ENCODE results near the gene KCNIP4. TPM values are rescaled to one million over a fixed set of nuclear protein-coding genes. Genes with fewer than 3 reads are reported as not detected.

The KCNIP4 gene
- total and polyA plus RNA-seq, 12 donors: 0.44 to 4.1 (median 1.6) TPM

GRCh38 chr4:21410372-21410771 lies 538.2 kb downstream of the KCNIP4 start:
- H3K27ac ChIP-seq: no peak overlapping the region
- no peak for DNase-seq
- TF ChIP-seq POLR2A (IDR thresholded peaks at IDR 0.05) (no peak), CTCF (IDR thresholded peaks at IDR 0.05) (no peak)
- H3K4me1 ChIP-seq (replicated peaks in 1 of 2): no peaks in the 10 kb centered on the region
- intact Hi-C loops (cut with DNase I): no loop called here
- no peaks in the 10 kb centered on the region for H3K36me3 ChIP-seq (replicated peaks in 1 of 2)
- H3K4me3 ChIP-seq: no peak overlapping the region
- WGBS, 4 donors: 73 to 79% (median 78%) methylated on average over 4 of the region's 4 CpGs
- no peaks in the 10 kb centered on the region for H3K27me3 ChIP-seq
- H3K9me3 ChIP-seq (replicated peaks in 1 of 3): no peaks in the 10 kb centered on the region

- H3K4me1 ChIP-seq (replicated peaks in 1 of 2): no peaks in the 10 kb centered on the region
- no peak for DNase-seq
- TF ChIP-seq POLR2A (IDR thresholded peaks at IDR 0.05) (no peak), CTCF (IDR thresholded peaks at IDR 0.05) (no peak)
- H3K27ac ChIP-seq: no peak overlapping the region
- no peaks in the 10 kb centered on the region for H3K27me3 ChIP-seq
- H3K4me3 ChIP-seq: no peak overlapping the region
- H3K9me3 ChIP-seq (replicated peaks in 1 of 3): no peaks in the 10 kb centered on the region
- intact Hi-C loops (cut with DNase I): no loop called here
- 36 to 55% (median 45%) methylated on average over 4 of the region's 4 CpGs for WGBS, 4 donors
- no peaks in the 10 kb centered on the region for H3K36me3 ChIP-seq (replicated peaks in 1 of 2)
Observed at GRCh38 chr4:21387683-21388082, 560.9 kb downstream of the KCNIP4 start.

- no peak overlapping the region for H3K27ac ChIP-seq
- no peaks in the 10 kb centered on the region for H3K27me3 ChIP-seq
- TF ChIP-seq POLR2A (IDR thresholded peaks at IDR 0.05) (no peak), CTCF (IDR thresholded peaks at IDR 0.05) (no peak)
- H3K4me1 ChIP-seq (replicated peaks in 1 of 2): no peaks in the 10 kb centered on the region
- intact Hi-C loops (cut with DNase I): no loop called here
- no peak for DNase-seq
- WGBS, 4 donors: 66 to 79% (median 72%) methylated on average over 3 of the region's 3 CpGs
- no peak overlapping the region for H3K4me3 ChIP-seq
- H3K9me3 ChIP-seq (replicated peaks in 1 of 3): no peaks in the 10 kb centered on the region
- no peaks in the 10 kb centered on the region for H3K36me3 ChIP-seq (replicated peaks in 1 of 2)
Observed at GRCh38 chr4:21386166-21386780, 562.3 kb downstream of the KCNIP4 start.

- TF ChIP-seq CTCF (IDR thresholded peaks at IDR 0.05) (no peak), POLR2A (IDR thresholded peaks at IDR 0.05) (no peak)
- 78 to 89% (median 83%) methylated on average over 4 of the region's 4 CpGs for WGBS, 4 donors
Observed at GRCh38 chr4:21385706-21386105, 562.9 kb downstream of the KCNIP4 start.

More at GRCh38 chr4:21385706-21386105, 562.9 kb downstream of the KCNIP4 start:
- H3K27me3 ChIP-seq: no peaks in the 10 kb centered on the region
- H3K27ac ChIP-seq: no peak overlapping the region
- no peak overlapping the region for H3K4me3 ChIP-seq
- no peaks in the 10 kb centered on the region for H3K9me3 ChIP-seq (replicated peaks in 1 of 3)
- H3K36me3 ChIP-seq (replicated peaks in 1 of 2): no peaks in the 10 kb centered on the region
- no peaks in the 10 kb centered on the region for H3K4me1 ChIP-seq (replicated peaks in 1 of 2)
- DNase-seq: no peak
- intact Hi-C loops (cut with DNase I): no loop called here
